Thymus (tissue), 11 donors: ENCODE data around the gene VHLL. TPM values are rescaled to one million over a fixed set of nuclear protein-coding genes. Genes with fewer than 3 reads are reported as not detected.

Experiments used
- DNase-seq, 9 donors: peaks; one replicate each; pipeline ENCODE4 v3.0.0-alpha.2; 2013; ENCODE audit warnings: low spot score in 9 of 9, low read depth in 6 of 9, missing footprints in 1 of 9
- H3K27ac ChIP-seq, 2 donors: one replicate each; pipeline ENCODE4 v1.5.1; 2013; ENCODE audit warnings: control low read depth in 1 of 2, low read depth in 1 of 2, low read length in 1 of 2, mild to moderate bottlenecking in 1 of 2, moderate library complexity in 1 of 2
- H3K27me3 ChIP-seq, 2 donors: one replicate each; pipeline ENCODE4 v1.5.1; 2013; ENCODE audit warnings: low read length in 1 of 2; ENCODE audit not compliant: control insufficient read depth in 2 of 2, insufficient read depth in 1 of 2
- H3K36me3 ChIP-seq, 2 donors: one replicate each; pipeline ENCODE4 v1.5.1; 2013; ENCODE audit warnings: low read length in 1 of 2, mild to moderate bottlenecking in 1 of 2, moderate library complexity in 1 of 2; ENCODE audit not compliant: control insufficient read depth in 2 of 2, insufficient read depth in 2 of 2
- H3K4me1 ChIP-seq, 2 donors: one replicate each; pipeline ENCODE4 v1.5.1; 2013; ENCODE audit warnings: low read length in 2 of 2; ENCODE audit not compliant: control insufficient read depth in 2 of 2, insufficient read depth in 2 of 2
- H3K4me3 ChIP-seq, 2 donors: one replicate each; pipeline ENCODE4 v1.5.1; 2013; ENCODE audit warnings: low read length in 2 of 2, control low read depth in 1 of 2, mild to moderate bottlenecking in 1 of 2
- H3K9me3 ChIP-seq, 2 donors: one replicate each; pipeline ENCODE4 v1.5.1; 2013; ENCODE audit warnings: low read length in 1 of 2, mild to moderate bottlenecking in 1 of 2; ENCODE audit not compliant: control insufficient read depth in 2 of 2, insufficient read depth in 1 of 2
- WGBS: extraction: QIAGEN DNeasy Blood & Tissue Kit; methylation state at CpG from one replicate; pipeline ENCODE4 v1.1.7; 2013; 5-methylcytosine and 5-hydroxymethylcytosine counted together
- polyA plus RNA-seq: library from polyadenylated mRNA; stranded (reverse); fragments of 200-250 nt; gene quantifications from one replicate; pipeline ENCODE4 v1.2.3, GENCODE V29; 2013
- total RNA-seq: library from RNA; stranded (reverse); fragments of 120-200 nt; gene quantifications from one replicate; pipeline ENCODE4 v1.2.4, GENCODE V29; 2013
- donor health status: healthy.

VHLL gene
- total and polyA plus RNA-seq, 2 donors, result 0.09 TPM; not detected in 1

DNA sequence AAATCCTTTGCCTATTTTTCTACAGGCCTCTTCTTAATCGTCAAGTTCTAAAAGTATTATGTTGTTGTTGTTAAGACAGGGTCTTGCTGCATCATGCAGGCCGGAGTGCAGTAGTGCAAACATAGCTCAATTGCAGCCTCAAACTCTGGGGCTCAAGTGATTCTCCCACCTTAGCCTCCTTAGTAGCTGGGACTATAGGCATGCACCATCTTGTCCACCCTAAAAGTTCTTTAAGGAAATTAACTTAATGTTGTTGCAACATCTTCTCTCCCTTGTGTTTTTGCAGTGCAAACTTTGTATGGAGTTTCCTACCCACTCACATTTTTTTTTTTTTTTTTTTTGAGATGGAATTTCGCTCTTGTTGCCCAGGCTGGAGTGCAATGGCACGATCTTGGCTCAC, 4.1 kb upstream of the VHLL start:
- H3K36me3 ChIP-seq, result peaks cover 18% of the 10 kb centered on the region in 2 donors
- 94% methylated on average over 4 of the region's 4 CpGs for WGBS
- H3K4me1 ChIP-seq, result no peaks in the 10 kb centered on the region
- DNase-seq, result no peak
- H3K27me3 ChIP-seq, result no peaks in the 10 kb centered on the region
- H3K4me3 ChIP-seq, result no peak overlapping the region
- H3K27ac ChIP-seq, result no peak overlapping the region
- H3K9me3 ChIP-seq, result no peaks in the 10 kb centered on the region

DNA sequence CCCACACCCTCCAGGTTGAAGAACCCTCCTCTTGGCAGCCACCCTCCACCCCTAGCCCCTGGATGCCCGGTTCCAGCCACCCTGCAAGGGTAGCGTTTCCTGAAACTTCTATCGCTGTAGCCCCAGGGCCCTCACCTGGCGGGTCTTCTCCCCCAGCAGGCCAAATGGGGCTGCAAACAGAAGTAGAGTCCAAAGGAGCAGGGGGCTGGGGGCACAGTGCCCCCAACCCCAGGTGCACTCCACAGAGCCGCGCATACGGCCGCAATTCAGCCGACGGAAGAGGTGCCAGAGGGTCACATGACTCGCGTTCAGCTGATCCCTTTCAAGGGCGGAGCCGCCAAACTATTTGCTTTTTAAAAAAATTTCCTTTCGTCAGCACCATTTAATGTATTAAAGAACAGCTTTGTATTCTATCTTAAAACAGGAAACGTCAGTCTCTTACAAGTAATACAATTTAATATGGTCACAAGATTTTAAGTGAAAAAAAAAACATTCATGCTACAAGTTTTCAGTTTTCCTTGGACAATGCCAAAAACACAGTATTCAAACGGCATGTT, 3.6 kb downstream of the VHLL start, which contains the start of gene GLMP:
Gene GLMP, minus strand, starts transcription at position 289 of the 557 bp plus-strand sequence. Its CDS starts 34 bp downstream, at position 255.
- Histone ChIP-seq H3K27me3 (no peaks in the 10 kb centered on the region), H3K36me3 (peaks cover 19 to 20% of the 10 kb centered on the region in 2 donors), H3K4me3 (peak within 1 kb of the TSS; percentile 67 to 82), H3K9me3 (no peaks in the 10 kb centered on the region), H3K27ac (peak within 1 kb of the TSS in 1 of 2 donors; percentile 25), H3K4me1 (peaks cover 11 to 12% of the 10 kb centered on the region in 2 donors)
- 2% methylated on average over 17 of the region's 17 CpGs for WGBS
- peak in 8 of 9 donors; percentile 44 to 79 (median 56) for DNase-seq

DNA sequence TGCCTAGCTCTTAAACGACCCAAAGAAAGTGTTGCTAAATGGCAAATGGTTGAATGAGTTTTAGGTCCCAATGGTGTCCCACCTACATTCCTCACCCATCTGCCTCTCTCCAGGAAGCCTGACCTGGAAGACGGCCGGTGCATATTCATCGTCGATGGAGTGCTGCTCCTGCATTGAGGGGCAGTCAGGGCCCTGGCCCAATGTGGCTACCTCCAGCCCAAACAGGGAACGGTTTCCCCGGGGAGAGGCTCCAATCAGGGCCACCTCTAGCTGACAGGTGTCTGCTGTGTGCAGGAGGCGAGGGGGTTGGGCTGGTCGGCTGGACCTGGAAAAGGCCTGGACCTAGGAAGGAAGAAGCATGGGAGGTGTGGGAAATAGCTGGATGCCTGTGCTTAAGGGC, 5.2 kb downstream of the VHLL start:
- no peak for DNase-seq
- no peak overlapping the region for H3K27ac ChIP-seq
- H3K4me3 ChIP-seq, result no peak overlapping the region
- no peaks in the 10 kb centered on the region for H3K9me3 ChIP-seq
- H3K4me1 ChIP-seq, result peaks cover 11 to 12% of the 10 kb centered on the region in 2 donors
- peaks cover 19 to 25% of the 10 kb centered on the region in 2 donors for H3K36me3 ChIP-seq
- H3K27me3 ChIP-seq, result no peaks in the 10 kb centered on the region
- 98% methylated on average over 9 of the region's 9 CpGs for WGBS

DNA sequence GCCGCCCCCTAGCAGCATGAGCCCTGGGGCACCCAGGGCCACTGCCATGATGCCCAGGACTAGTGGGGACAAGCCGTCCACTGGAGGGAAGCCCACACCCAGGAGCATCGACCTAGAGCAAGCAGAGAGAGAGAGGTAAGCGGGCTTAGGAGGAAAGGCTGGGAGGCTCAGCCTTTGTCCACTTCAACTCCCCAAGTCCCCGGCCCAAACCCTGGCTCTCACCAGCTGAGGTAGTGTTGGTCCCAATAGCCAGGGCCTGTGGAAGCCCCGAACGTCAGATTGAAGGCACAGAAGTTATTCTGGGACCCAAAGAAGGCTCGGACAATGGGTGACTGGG, 6.0 kb downstream of the VHLL start:
- no peak overlapping the region for H3K4me3 ChIP-seq
- H3K9me3 ChIP-seq, result no peaks in the 10 kb centered on the region
- no peak overlapping the region for H3K27ac ChIP-seq
- no peak for DNase-seq
- no peaks in the 10 kb centered on the region for H3K27me3 ChIP-seq
- H3K36me3 ChIP-seq, result peaks cover 19 to 25% of the 10 kb centered on the region in 2 donors
- WGBS, result 96% methylated on average over 8 of the region's 8 CpGs
- H3K4me1 ChIP-seq, result peaks cover 11 to 12% of the 10 kb centered on the region in 2 donors

DNA sequence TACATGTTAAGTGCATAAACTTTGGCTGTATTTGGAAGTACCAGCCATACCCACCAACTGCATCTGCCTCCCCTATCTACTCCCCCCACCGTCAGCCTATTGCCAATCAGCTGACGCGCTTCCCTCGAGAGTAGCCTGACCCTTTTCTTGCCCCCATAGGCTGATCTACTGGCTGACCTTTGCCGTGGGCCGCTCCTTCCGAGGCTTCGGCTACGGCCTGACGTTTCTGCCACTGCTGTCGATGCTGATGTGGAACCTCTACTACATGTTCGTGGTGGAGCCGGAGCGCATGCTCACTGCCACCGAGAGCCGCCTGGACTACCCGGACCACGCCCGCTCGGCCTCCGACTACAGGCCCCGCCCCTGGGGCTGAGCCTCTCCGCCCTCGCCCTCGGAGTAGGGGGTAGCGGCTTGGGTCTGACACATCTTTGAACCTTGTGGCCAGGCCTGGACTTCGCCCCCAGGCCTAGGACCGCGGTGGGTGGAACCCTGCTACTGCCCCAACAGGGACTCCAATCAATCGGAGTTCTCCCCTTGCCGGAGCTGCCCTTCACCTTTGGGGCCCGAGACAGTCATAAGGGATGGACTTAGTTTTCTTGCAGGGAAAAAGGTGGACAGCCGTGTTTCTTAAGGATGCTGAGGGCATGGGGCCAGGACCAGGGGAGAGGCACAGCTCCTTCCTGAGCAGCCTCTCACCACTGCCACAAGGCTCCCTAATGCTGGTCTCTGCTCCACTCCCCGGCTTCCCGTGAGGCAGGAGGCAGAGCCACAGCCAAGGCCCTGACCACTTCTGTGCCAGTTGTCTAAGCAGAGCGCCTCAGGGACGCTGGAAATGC, 7.7 kb downstream of the VHLL start:
- H3K36me3 ChIP-seq, result peaks cover 19 to 25% of the 10 kb centered on the region in 2 donors
- no peaks in the 10 kb centered on the region for H3K9me3 ChIP-seq
- peak in 1 of 9 donors; percentile 5 for DNase-seq
- no peak overlapping the region for H3K27ac ChIP-seq
- H3K27me3 ChIP-seq, result no peaks in the 10 kb centered on the region
- WGBS, result 70% methylated on average over 37 of the region's 37 CpGs
- H3K4me1 ChIP-seq, result peaks cover 11 to 12% of the 10 kb centered on the region in 2 donors
- no peak overlapping the region for H3K4me3 ChIP-seq

DNA sequence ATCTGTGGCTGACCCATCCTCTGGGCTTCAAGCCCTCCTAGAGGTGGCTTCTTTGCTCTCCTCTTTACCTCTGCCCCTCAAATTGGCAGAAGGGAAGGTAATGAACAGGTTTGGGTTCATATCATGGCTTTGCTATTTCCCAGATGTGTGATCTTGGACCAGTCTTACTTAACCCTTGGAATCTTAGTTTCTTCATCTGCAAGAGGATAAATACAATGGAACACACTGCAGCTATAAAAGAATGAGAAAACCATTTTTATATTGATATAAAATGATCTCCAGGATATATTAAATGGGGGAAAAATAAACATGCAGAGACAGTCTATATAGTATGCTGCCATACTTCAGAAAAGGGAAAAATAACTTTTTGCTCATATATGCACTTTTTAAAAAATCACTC, 9.2 kb downstream of the VHLL start:
- no peak for DNase-seq
- H3K36me3 ChIP-seq, result peaks cover 30 to 37% of the 10 kb centered on the region in 2 donors
- no peak overlapping the region for H3K27ac ChIP-seq
- no peaks in the 10 kb centered on the region for H3K9me3 ChIP-seq
- H3K4me1 ChIP-seq, result peaks cover 2 to 6% of the 10 kb centered on the region in 2 donors
- no peak overlapping the region for H3K4me3 ChIP-seq
- H3K27me3 ChIP-seq, result no peaks in the 10 kb centered on the region

DNA sequence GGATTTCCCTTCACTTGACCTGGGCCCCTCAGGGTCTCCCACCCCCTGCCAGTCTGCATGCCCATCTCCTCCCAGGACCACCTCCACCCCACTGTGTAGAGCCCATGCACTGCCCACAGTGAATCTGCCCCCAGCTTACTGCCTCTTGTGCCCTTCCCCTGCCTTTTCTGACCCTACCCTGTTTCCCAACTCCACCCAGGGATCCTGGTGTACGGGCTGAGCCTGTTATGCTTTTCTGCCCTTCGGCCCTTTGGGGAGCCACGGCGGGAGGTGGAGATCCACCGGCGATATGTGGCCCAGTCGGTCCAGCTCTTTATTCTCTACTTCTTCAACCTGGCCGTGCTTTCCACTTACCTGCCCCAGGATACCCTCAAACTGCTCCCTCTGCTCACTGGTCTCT, 13.0 kb downstream of the VHLL start:
- H3K27me3 ChIP-seq, result no peaks in the 10 kb centered on the region
- H3K4me3 ChIP-seq, result no peak overlapping the region
- over 99% methylated on average over 8 of the region's 8 CpGs for WGBS
- DNase-seq, result no peak
- peaks cover 12 to 17% of the 10 kb centered on the region in 2 donors for H3K36me3 ChIP-seq
- peaks cover 13 to 23% of the 10 kb centered on the region in 2 donors for H3K4me1 ChIP-seq
- no peak overlapping the region for H3K27ac ChIP-seq
- H3K9me3 ChIP-seq, result no peaks in the 10 kb centered on the region

DNA sequence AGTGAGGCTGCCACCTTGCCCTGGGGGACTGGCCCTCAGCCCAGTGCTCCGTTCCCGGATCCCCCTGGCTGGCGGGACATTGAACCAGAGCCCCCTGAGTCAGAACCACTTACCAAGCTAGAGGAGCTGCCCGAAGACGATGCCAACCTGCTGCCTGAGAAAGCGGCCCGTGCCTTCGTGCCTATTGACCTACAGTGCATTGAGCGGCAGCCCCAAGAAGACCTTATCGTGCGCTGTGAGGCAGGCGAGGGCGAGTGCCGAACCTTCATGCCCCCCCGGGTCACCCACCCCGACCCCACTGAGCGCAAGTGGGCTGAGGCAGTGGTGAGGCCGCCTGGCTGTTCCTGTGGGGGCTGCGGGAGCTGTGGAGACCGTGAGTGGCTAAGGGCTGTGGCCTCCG, 13.7 kb downstream of the VHLL start:
- Histone ChIP-seq H3K4me3 (no peak overlapping the region), H3K27ac (no peak overlapping the region), H3K9me3 (no peaks in the 10 kb centered on the region), H3K4me1 (peaks cover 14 to 25% of the 10 kb centered on the region in 2 donors), H3K27me3 (no peaks in the 10 kb centered on the region), H3K36me3 (peaks cover 11 to 17% of the 10 kb centered on the region in 2 donors)
- no peak for DNase-seq
- WGBS, result 98% methylated on average over 21 of the region's 21 CpGs

DNA sequence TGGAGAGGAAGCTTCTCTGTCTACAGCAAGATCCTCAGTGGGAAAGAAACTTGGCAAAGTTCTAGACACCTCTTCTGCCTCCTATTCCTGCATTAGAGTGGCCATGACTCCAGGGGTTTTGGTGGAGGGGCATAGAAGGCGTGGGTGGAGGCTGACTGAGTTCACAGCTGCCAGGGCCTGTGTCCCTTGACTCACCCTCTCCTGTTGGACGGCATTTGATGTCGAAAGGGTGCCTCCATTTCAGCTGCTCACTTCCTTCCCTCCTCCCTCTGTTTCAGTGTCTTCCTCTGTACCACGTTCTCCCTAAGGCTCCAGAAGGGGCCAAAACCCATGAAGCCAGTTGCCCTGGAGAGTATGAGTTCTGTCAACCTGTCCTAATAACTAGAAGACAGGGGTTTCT, 14.3 kb downstream of the VHLL start:
- Histone ChIP-seq H3K36me3 (peaks cover 11 to 22% of the 10 kb centered on the region in 2 donors), H3K9me3 (no peaks in the 10 kb centered on the region), H3K27me3 (no peaks in the 10 kb centered on the region), H3K4me3 (no peak overlapping the region), H3K27ac (no peak overlapping the region), H3K4me1 (peaks cover 14 to 25% of the 10 kb centered on the region in 2 donors)
- DNase-seq, result no peak
- 94% methylated on average over 4 of the region's 4 CpGs for WGBS
